Large intestine (tissue), 3 donors: ENCODE results near the gene EPO. TPM values are rescaled to one million over a fixed set of nuclear protein-coding genes. Genes with fewer than 3 reads are reported as not detected.

ENCODE experiments used
- DNase-seq, 2 donors: peaks; one replicate each; pipeline versions ENCODE4 v3.0.0 to v3.0.0-alpha.2; 2013
- H3K27ac ChIP-seq: one replicate; pipeline ENCODE4 v1.5.1; 2013; ENCODE audit warnings: low read length
- H3K27me3 ChIP-seq: 2 replicates; pipeline ENCODE4 v1.6.1; 2013; ENCODE audit warnings: low read length; ENCODE audit not compliant: control insufficient read depth, insufficient read depth
- H3K36me3 ChIP-seq: 2 replicates; pipeline ENCODE4 v1.6.1; 2013; ENCODE audit warnings: low read length; ENCODE audit not compliant: control insufficient read depth, insufficient read depth
- H3K4me1 ChIP-seq: one replicate; pipeline ENCODE4 v1.6.1; 2013; ENCODE audit warnings: low read length; ENCODE audit not compliant: control insufficient read depth, insufficient read depth
- H3K4me3 ChIP-seq: one replicate; pipeline ENCODE4 v1.5.1; 2013; ENCODE audit warnings: low read length
- H3K9me3 ChIP-seq: one replicate; pipeline ENCODE4 v1.6.1; 2013; ENCODE audit warnings: mild to moderate bottlenecking, low read depth, low read length, moderate library complexity; ENCODE audit not compliant: control insufficient read depth
- WGBS: methylation state at CpG from one replicate; pipeline ENCODE4 v1.1.5; 2013; ENCODE audit warnings: low lambda C conversion rate; ENCODE audit not compliant: insufficient coverage; 5-methylcytosine and 5-hydroxymethylcytosine counted together
- polyA plus RNA-seq: library from polyadenylated mRNA; unstranded; fragments of 120-200 nt; gene quantifications from one replicate; pipeline ENCODE4 v1.2.1, GENCODE V29; 2013

Gene EPO
- polyA plus RNA-seq, 1 donor = 0.19 TPM

- Histone ChIP-seq H3K27ac (no peak overlapping the region), H3K27me3 (no peaks in the 10 kb centered on the region), H3K36me3 (peaks cover 97% of the 10 kb centered on the region), H3K4me1 (peaks cover 13% of the 10 kb centered on the region), H3K4me3 (no peak overlapping the region), H3K9me3 (no peaks in the 10 kb centered on the region)
- no CpG with 5 or more reads among the region's 37 CpGs for WGBS
- DNase-seq = no peak
Observed at GRCh38 chr7:100683659-100684533, 36.4 kb upstream of the EPO start.

- Histone ChIP-seq H3K27me3 (no peaks in the 10 kb centered on the region), H3K36me3 (peaks cover 98% of the 10 kb centered on the region), H3K4me3 (no peak overlapping the region), H3K27ac (no peak overlapping the region), H3K4me1 (peaks cover 6% of the 10 kb centered on the region), H3K9me3 (no peaks in the 10 kb centered on the region)
- DNase-seq = no peak
- no CpG with 5 or more reads among the region's 16 CpGs for WGBS
Observed at GRCh38 chr7:100684534-100685042, 35.7 kb upstream of the EPO start.

GRCh38 chr7:100685049-100685605 lies 35.1 kb upstream of the EPO start:
- WGBS = no CpG with 5 or more reads among the region's 18 CpGs

GRCh38 chr7:100685631-100686145 lies 34.6 kb upstream of the EPO start:
- Histone ChIP-seq H3K9me3 (no peaks in the 10 kb centered on the region), H3K27me3 (no peaks in the 10 kb centered on the region), H3K36me3 (peaks cover 90% of the 10 kb centered on the region), H3K4me1 (peaks cover under 1% of the 10 kb centered on the region), H3K4me3 (no peak overlapping the region), H3K27ac (no peak overlapping the region)
- no CpG with 5 or more reads among the region's 17 CpGs for WGBS
- DNase-seq = no peak

More at GRCh38 chr7:100685049-100685605, 35.1 kb upstream of the EPO start:
- DNase-seq = no peak
- H3K27ac ChIP-seq = no peak overlapping the region
- H3K4me3 ChIP-seq = no peak overlapping the region
- no peaks in the 10 kb centered on the region for H3K9me3 ChIP-seq
- peaks cover under 1% of the 10 kb centered on the region for H3K4me1 ChIP-seq
- peaks cover 95% of the 10 kb centered on the region for H3K36me3 ChIP-seq
- no peaks in the 10 kb centered on the region for H3K27me3 ChIP-seq

- no CpG with 5 or more reads among the region's 33 CpGs for WGBS
- DNase-seq = no peak
- Histone ChIP-seq H3K36me3 (peaks cover 90% of the 10 kb centered on the region), H3K27ac (no peak overlapping the region), H3K27me3 (no peaks in the 10 kb centered on the region), H3K9me3 (no peaks in the 10 kb centered on the region), H3K4me3 (no peak overlapping the region), H3K4me1 (peaks cover 7% of the 10 kb centered on the region)
Observed at GRCh38 chr7:100686201-100686821, 34.0 kb upstream of the EPO start.

GRCh38 chr7:100686822-100687211 lies 33.5 kb upstream of the EPO start:
- Histone ChIP-seq H3K27me3 (no peaks in the 10 kb centered on the region), H3K4me1 (peaks cover 11% of the 10 kb centered on the region), H3K4me3 (no peak overlapping the region), H3K9me3 (no peaks in the 10 kb centered on the region), H3K36me3 (peaks cover 85% of the 10 kb centered on the region), H3K27ac (no peak overlapping the region)
- DNase-seq = no peak
- WGBS = 100% methylated on average over 1 of the region's 17 CpGs

- H3K27me3 ChIP-seq = no peaks in the 10 kb centered on the region
- no peaks in the 10 kb centered on the region for H3K9me3 ChIP-seq
- no peak for DNase-seq
- H3K27ac ChIP-seq = no peak overlapping the region
- peaks cover 15% of the 10 kb centered on the region for H3K4me1 ChIP-seq
- no CpG with 5 or more reads among the region's 22 CpGs for WGBS
- H3K4me3 ChIP-seq = no peak overlapping the region
- H3K36me3 ChIP-seq = peaks cover 81% of the 10 kb centered on the region
Observed at GRCh38 chr7:100687261-100687660, 33.0 kb upstream of the EPO start.

GRCh38 chr7:100687751-100688300 lies 32.4 kb upstream of the EPO start:
- Histone ChIP-seq H3K9me3 (no peaks in the 10 kb centered on the region), H3K27me3 (no peaks in the 10 kb centered on the region), H3K4me1 (peaks cover 21% of the 10 kb centered on the region), H3K4me3 (no peak overlapping the region), H3K27ac (no peak overlapping the region), H3K36me3 (peaks cover 75% of the 10 kb centered on the region)
- DNase-seq = no peak
- WGBS = no CpG with 5 or more reads among the region's 25 CpGs

- H3K36me3 ChIP-seq = peaks cover 70% of the 10 kb centered on the region
- no CpG with 5 or more reads among the region's 16 CpGs for WGBS
- DNase-seq = no peak
Observed at GRCh38 chr7:100688326-100688860, 31.9 kb upstream of the EPO start.

More at GRCh38 chr7:100688326-100688860, 31.9 kb upstream of the EPO start:
- H3K27ac ChIP-seq = no peak overlapping the region
- peaks cover 22% of the 10 kb centered on the region for H3K4me1 ChIP-seq
- H3K9me3 ChIP-seq = no peaks in the 10 kb centered on the region
- H3K27me3 ChIP-seq = no peaks in the 10 kb centered on the region
- no peak overlapping the region for H3K4me3 ChIP-seq
